Neural cell (in vitro differentiated cells): ENCODE data around the gene PGP.
"Not testable (repeated sequence)": the region's sequence is repeated elsewhere in the genome, so short reads cannot be mapped to it uniquely, and the experiment has no call there.

Experiments used
- CTCF ChIP-seq: fragments of 450-650 bp; IDR thresholded peaks from 2 replicates; pipeline ENCODE4 v1.5.1; 2014; ENCODE audit warnings: antibody characterized with exemption, mild to moderate bottlenecking, moderate library complexity; ENCODE audit not compliant: poor library complexity, severe bottlenecking
- EZH2 ChIP-seq: fragments of 200-600, 300-800 bp; shearing (Covaris generic), sonication (generic); IDR thresholded peaks from 2 replicates; pipeline ENCODE4 v1.6.1; 2014; ENCODE audit warnings: antibody characterized with exemption, low read length, borderline replicate concordance, mild to moderate bottlenecking; ENCODE audit not compliant: insufficient read depth, poor library complexity, severe bottlenecking
- POLR2AphosphoS5 ChIP-seq: IDR thresholded peaks from 2 replicates; pipeline ENCODE4 v1.6.1; 2012
- RAD21 ChIP-seq: fragments of 450-650 bp; conservative IDR thresholded peaks from 2 replicates; pipeline ENCODE4 v1.6.1; 2014; ENCODE audit warnings: antibody characterized with exemption, mild to moderate bottlenecking, moderate library complexity
- TF ChIP-seq, protein P1 (sequence below): IDR thresholded peaks from 2 replicates; pipeline ENCODE4 v1.6.1; 2012; ENCODE audit warnings: borderline replicate concordance

- TF ChIP-seq CTCF, POLR2AphosphoS5, EZH2, RAD21: not testable (repeated sequence)
- TF ChIP-seq, protein P1, sequence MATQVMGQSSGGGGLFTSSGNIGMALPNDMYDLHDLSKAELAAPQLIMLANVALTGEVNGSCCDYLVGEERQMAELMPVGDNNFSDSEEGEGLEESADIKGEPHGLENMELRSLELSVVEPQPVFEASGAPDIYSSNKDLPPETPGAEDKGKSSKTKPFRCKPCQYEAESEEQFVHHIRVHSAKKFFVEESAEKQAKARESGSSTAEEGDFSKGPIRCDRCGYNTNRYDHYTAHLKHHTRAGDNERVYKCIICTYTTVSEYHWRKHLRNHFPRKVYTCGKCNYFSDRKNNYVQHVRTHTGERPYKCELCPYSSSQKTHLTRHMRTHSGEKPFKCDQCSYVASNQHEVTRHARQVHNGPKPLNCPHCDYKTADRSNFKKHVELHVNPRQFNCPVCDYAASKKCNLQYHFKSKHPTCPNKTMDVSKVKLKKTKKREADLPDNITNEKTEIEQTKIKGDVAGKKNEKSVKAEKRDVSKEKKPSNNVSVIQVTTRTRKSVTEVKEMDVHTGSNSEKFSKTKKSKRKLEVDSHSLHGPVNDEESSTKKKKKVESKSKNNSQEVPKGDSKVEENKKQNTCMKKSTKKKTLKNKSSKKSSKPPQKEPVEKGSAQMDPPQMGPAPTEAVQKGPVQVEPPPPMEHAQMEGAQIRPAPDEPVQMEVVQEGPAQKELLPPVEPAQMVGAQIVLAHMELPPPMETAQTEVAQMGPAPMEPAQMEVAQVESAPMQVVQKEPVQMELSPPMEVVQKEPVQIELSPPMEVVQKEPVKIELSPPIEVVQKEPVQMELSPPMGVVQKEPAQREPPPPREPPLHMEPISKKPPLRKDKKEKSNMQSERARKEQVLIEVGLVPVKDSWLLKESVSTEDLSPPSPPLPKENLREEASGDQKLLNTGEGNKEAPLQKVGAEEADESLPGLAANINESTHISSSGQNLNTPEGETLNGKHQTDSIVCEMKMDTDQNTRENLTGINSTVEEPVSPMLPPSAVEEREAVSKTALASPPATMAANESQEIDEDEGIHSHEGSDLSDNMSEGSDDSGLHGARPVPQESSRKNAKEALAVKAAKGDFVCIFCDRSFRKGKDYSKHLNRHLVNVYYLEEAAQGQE: not testable (repeated sequence)
Observed at GRCh38 chr16:2240331-2240730, 25.7 kb upstream of the PGP start.
